HG03175 (cell line): ENCODE results near the gene LRRK1.
A peak's percentile ranks its signal among the peaks of the same experiment; 100 is the strongest.

Source experiments
- ATAC-seq: cut with Tn5 transposase; IDR thresholded peaks from one replicate; pipeline ENCODE4 v1.9.1; 2021; ENCODE audit warnings: mild to moderate bottlenecking, moderate library complexity; ENCODE audit not compliant: unreplicated experiment

LRRK1 gene

GRCh38 chr15:100931143-100931890 lies 12.2 kb downstream of the LRRK1 start:
- peak; percentile 36 for ATAC-seq

- no peak for ATAC-seq
Measured at GRCh38 chr15:100932676-100933348, 13.7 kb downstream of the LRRK1 start.

GRCh38 chr15:100934166-100934565 lies 15.0 kb downstream of the LRRK1 start:
- ATAC-seq: no peak

GRCh38 chr15:100934726-100935125 lies 15.6 kb downstream of the LRRK1 start:
- ATAC-seq: no peak

- no peak for ATAC-seq
Measured at GRCh38 chr15:100937171-100937570, 18.0 kb downstream of the LRRK1 start.

GRCh38 chr15:100939791-100940190 lies 20.6 kb downstream of the LRRK1 start:
- ATAC-seq: no peak

- ATAC-seq: peak; percentile 77
Measured at GRCh38 chr15:100940767-100941379, 21.7 kb downstream of the LRRK1 start.

GRCh38 chr15:100941536-100941935 lies 22.4 kb downstream of the LRRK1 start:
- peak; percentile 36 for ATAC-seq

GRCh38 chr15:100942656-100943425 lies 23.7 kb downstream of the LRRK1 start:
- no peak for ATAC-seq

GRCh38 chr15:100944244-100944895 lies 25.2 kb downstream of the LRRK1 start:
- peak; percentile 53 for ATAC-seq

- ATAC-seq: no peak
Measured at GRCh38 chr15:100944986-100945385, 25.8 kb downstream of the LRRK1 start.

- no peak for ATAC-seq
Measured at GRCh38 chr15:100947760-100948429, 28.7 kb downstream of the LRRK1 start.

GRCh38 chr15:100948430-100948762 lies 29.2 kb downstream of the LRRK1 start:
- ATAC-seq: no peak

- no peak for ATAC-seq
Measured at GRCh38 chr15:100949691-100950090, 30.5 kb downstream of the LRRK1 start.

GRCh38 chr15:100951965-100952364 lies 32.8 kb downstream of the LRRK1 start:
- no peak for ATAC-seq

- ATAC-seq: no peak
Measured at GRCh38 chr15:100952566-100952965, 33.4 kb downstream of the LRRK1 start.

- no peak for ATAC-seq
Measured at GRCh38 chr15:100958326-100959065, 39.3 kb downstream of the LRRK1 start.

- ATAC-seq: no peak
Measured at GRCh38 chr15:100959066-100960050, 40.2 kb downstream of the LRRK1 start.
